ENCODE data around the gene NELL2.
"Not testable (repeated sequence)": the region's sequence is repeated elsewhere in the genome, so short reads cannot be mapped to it uniquely, and the experiment has no call there.

NELL2 gene

GRCh38 chr12:44839785-44840184, 36.3 kb downstream of the NELL2 start:
- DNase-seq (ENCODE audit: low spot score) = no peak

GRCh38 chr12:44837114-44837755, 38.9 kb downstream of the NELL2 start:
- in situ Hi-C loops (cut with MboI; ENCODE audit: low pct_unique_long_range_greater_than_20kb, low sequenced_read_pairs, unreplicated experiment) = no loop called here
- no peak for TF ChIP-seq CTCF (IDR thresholded peaks at IDR 0.05; ENCODE audit: extremely low read depth, insufficient read depth, missing control alignments)
- DNase-seq (ENCODE audit: low spot score) = no peak

More at GRCh38 chr12:44839785-44840184, 36.3 kb downstream of the NELL2 start:
- in situ Hi-C loops (cut with MboI; ENCODE audit: low pct_unique_long_range_greater_than_20kb, low sequenced_read_pairs, unreplicated experiment) = no loop called here
- no peak for TF ChIP-seq CTCF (IDR thresholded peaks at IDR 0.05; ENCODE audit: extremely low read depth, insufficient read depth, missing control alignments)

GRCh38 chr12:44835641-44836379, 40.3 kb downstream of the NELL2 start:
- DNase-seq (ENCODE audit: low spot score) = no peak
- TF ChIP-seq CTCF (IDR thresholded peaks at IDR 0.05; ENCODE audit: extremely low read depth, insufficient read depth, missing control alignments) = no peak
- in situ Hi-C loops (cut with MboI; ENCODE audit: low pct_unique_long_range_greater_than_20kb, low sequenced_read_pairs, unreplicated experiment) = no loop called here

- in situ Hi-C loops (cut with MboI; ENCODE audit: low pct_unique_long_range_greater_than_20kb, low sequenced_read_pairs, unreplicated experiment); DNase-seq (ENCODE audit: low spot score): not testable (repeated sequence)
These were observed 41.1 kb downstream of the NELL2 start for GRCh38 chr12:44834996-44835395.

- in situ Hi-C loops (cut with MboI; ENCODE audit: low pct_unique_long_range_greater_than_20kb, low sequenced_read_pairs, unreplicated experiment) = no loop called here
- TF ChIP-seq CTCF (IDR thresholded peaks at IDR 0.05; ENCODE audit: extremely low read depth, insufficient read depth, missing control alignments) = no peak
- no peak for DNase-seq (ENCODE audit: low spot score)
These were observed 42.6 kb downstream of the NELL2 start for GRCh38 chr12:44833561-44833960.

GRCh38 chr12:44830566-44831055, 45.5 kb downstream of the NELL2 start:
- TF ChIP-seq CTCF (IDR thresholded peaks at IDR 0.05; ENCODE audit: extremely low read depth, insufficient read depth, missing control alignments) = no peak
- DNase-seq (ENCODE audit: low spot score) = no peak

GRCh38 chr12:44829045-44829444, 47.1 kb downstream of the NELL2 start:
- in situ Hi-C loops (cut with MboI; ENCODE audit: low pct_unique_long_range_greater_than_20kb, low sequenced_read_pairs, unreplicated experiment) = no loop called here
- TF ChIP-seq CTCF (IDR thresholded peaks at IDR 0.05; ENCODE audit: extremely low read depth, insufficient read depth, missing control alignments) = no peak
- no peak for DNase-seq (ENCODE audit: low spot score)

More at GRCh38 chr12:44830566-44831055, 45.5 kb downstream of the NELL2 start:
- in situ Hi-C loops (cut with MboI; ENCODE audit: low pct_unique_long_range_greater_than_20kb, low sequenced_read_pairs, unreplicated experiment) = no loop called here

All from GM13977 (cell line).